Neural cell (in vitro differentiated cells): ENCODE results near the gene ABHD4.

Source experiments
- EP300 ChIP-seq: fragments of 450-650 bp; conservative IDR thresholded peaks from 2 replicates; pipeline ENCODE4 v1.6.1; 2014; ENCODE audit warnings: antibody characterized with exemption, mild to moderate bottlenecking, moderate library complexity; ENCODE audit not compliant: poor library complexity, severe bottlenecking
- EZH2 ChIP-seq: fragments of 200-600, 300-800 bp; shearing (Covaris generic), sonication (generic); IDR thresholded peaks from 2 replicates; pipeline ENCODE4 v1.6.1; 2014; ENCODE audit warnings: antibody characterized with exemption, low read length, borderline replicate concordance, mild to moderate bottlenecking; ENCODE audit not compliant: insufficient read depth, poor library complexity, severe bottlenecking
- POLR2AphosphoS5 ChIP-seq: IDR thresholded peaks from 2 replicates; pipeline ENCODE4 v1.6.1; 2012
- RAD21 ChIP-seq: fragments of 450-650 bp; conservative IDR thresholded peaks from 2 replicates; pipeline ENCODE4 v1.6.1; 2014; ENCODE audit warnings: antibody characterized with exemption, mild to moderate bottlenecking, moderate library complexity
- TF ChIP-seq, protein P1 (sequence below): fragments of 450-650 bp; IDR thresholded peaks from 2 replicates; pipeline ENCODE4 v1.5.1; 2014; ENCODE audit warnings: antibody characterized with exemption, mild to moderate bottlenecking, moderate library complexity; ENCODE audit not compliant: poor library complexity, severe bottlenecking

- TF ChIP-seq, protein P1, sequence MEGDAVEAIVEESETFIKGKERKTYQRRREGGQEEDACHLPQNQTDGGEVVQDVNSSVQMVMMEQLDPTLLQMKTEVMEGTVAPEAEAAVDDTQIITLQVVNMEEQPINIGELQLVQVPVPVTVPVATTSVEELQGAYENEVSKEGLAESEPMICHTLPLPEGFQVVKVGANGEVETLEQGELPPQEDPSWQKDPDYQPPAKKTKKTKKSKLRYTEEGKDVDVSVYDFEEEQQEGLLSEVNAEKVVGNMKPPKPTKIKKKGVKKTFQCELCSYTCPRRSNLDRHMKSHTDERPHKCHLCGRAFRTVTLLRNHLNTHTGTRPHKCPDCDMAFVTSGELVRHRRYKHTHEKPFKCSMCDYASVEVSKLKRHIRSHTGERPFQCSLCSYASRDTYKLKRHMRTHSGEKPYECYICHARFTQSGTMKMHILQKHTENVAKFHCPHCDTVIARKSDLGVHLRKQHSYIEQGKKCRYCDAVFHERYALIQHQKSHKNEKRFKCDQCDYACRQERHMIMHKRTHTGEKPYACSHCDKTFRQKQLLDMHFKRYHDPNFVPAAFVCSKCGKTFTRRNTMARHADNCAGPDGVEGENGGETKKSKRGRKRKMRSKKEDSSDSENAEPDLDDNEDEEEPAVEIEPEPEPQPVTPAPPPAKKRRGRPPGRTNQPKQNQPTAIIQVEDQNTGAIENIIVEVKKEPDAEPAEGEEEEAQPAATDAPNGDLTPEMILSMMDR, result no peak
- TF ChIP-seq EZH2, result no peak
- no peak for TF ChIP-seq EP300
- TF ChIP-seq POLR2AphosphoS5, result no peak
- no peak for TF ChIP-seq RAD21
Observed at GRCh38 chr14:22651586-22651985, 53.5 kb downstream of the ABHD4 start.
